PC-9 (cell line): ENCODE data around the gene ABLIM2. TPM values are rescaled to one million over a fixed set of nuclear protein-coding genes. Genes with fewer than 3 reads are reported as not detected.

Source experiments
- BruUV-seq: library from RNA; stranded (reverse); fragments of 400-500 nt; replicated peaks from 2 replicates; lab custom pipeline; 2021; lab: Mats Ljungman, UMichigan
- CTCF ChIA-PET: fragments of 300-600 bp; sonication (Branson Sonifier 250); formaldehyde crosslinking; loops from one replicate; lab custom pipeline; 2022; ENCODE audit warnings: antibody characterized with exemption; lab: Charles Lee
- POLR2A ChIA-PET: fragments of 300-600 bp; sonication (Branson Sonifier 250); formaldehyde crosslinking; loops from one replicate; lab custom pipeline; 2022; ENCODE audit warnings: antibody characterized with exemption; ENCODE audit not compliant: unreplicated experiment; lab: Charles Lee
- DNase-seq, 2 experiments: peaks; one replicate each; pipeline versions ENCODE4 v3.0.0 to v3.0.0-alpha.2; 2015 to 2022; ENCODE audit warnings: mixed read lengths in 1 of 2
- H2AFZ ChIP-seq: fragments of 200-600 bp; sonication (generic); 2 replicates; pipeline ENCODE4 v1.8.1; 2017; ENCODE audit warnings: antibody characterized with exemption
- H3F3A ChIP-seq: fragments of 200-600 bp; sonication (generic); 2 replicates; pipeline ENCODE4 v1.8.1; 2017; ENCODE audit warnings: antibody characterized with exemption, mild to moderate bottlenecking, low read depth; ENCODE audit not compliant: insufficient read depth
- H3K27ac ChIP-seq: fragments of 200-600 bp; sonication (generic); 2 replicates; pipeline ENCODE4 v1.6.1; 2016; ENCODE audit warnings: mixed run types
- H3K27me3 ChIP-seq: fragments of 200-600 bp; sonication (generic); 2 replicates; pipeline ENCODE4 v1.6.1; 2016; ENCODE audit warnings: low read depth, mixed run types; ENCODE audit not compliant: insufficient read depth
- H3K36me3 ChIP-seq: fragments of 200-600 bp; sonication (generic); 2 replicates; pipeline ENCODE4 v1.6.1; 2016; ENCODE audit warnings: low read depth, mixed run types
- H3K4me1 ChIP-seq: fragments of 200-600 bp; sonication (generic); replicated peaks from 2 replicates; pipeline ENCODE4 v1.6.1; 2016; ENCODE audit warnings: mixed run types; ENCODE audit not compliant: insufficient read depth
- H3K4me2 ChIP-seq: fragments of 200-600 bp; sonication (generic); 2 replicates; pipeline ENCODE4 v1.6.1; 2017; ENCODE audit warnings: mixed run types
- H3K4me3 ChIP-seq: fragments of 200-600 bp; sonication (generic); 2 replicates; pipeline ENCODE4 v1.6.1; 2016; ENCODE audit warnings: mixed run types
- H3K79me2 ChIP-seq: fragments of 200-600 bp; sonication (generic); 2 replicates; pipeline ENCODE4 v1.6.1; 2017; ENCODE audit warnings: low read depth, mixed run types
- H3K9me2 ChIP-seq: fragments of 200-600 bp; sonication (generic); 2 replicates; pipeline ENCODE4 v1.8.1; 2017; ENCODE audit warnings: mild to moderate bottlenecking; ENCODE audit not compliant: insufficient read depth
- H3K9me3 ChIP-seq: fragments of 200-600 bp; sonication (generic); 2 replicates; pipeline ENCODE4 v1.8.1; 2016; ENCODE audit warnings: low read depth; ENCODE audit not compliant: insufficient read depth
- H4K20me1 ChIP-seq: fragments of 200-600 bp; sonication (generic); 2 replicates; pipeline ENCODE4 v1.8.1; 2017; ENCODE audit not compliant: insufficient read depth
- EZH2 ChIP-seq: fragments of 200-600 bp; sonication (generic); IDR thresholded peaks from 2 replicates; pipeline ENCODE4 v1.8.0; 2017; ENCODE audit warnings: antibody characterized with exemption, low read depth
- intact Hi-C: fragments of 100-400 bp; cut with micrococcal nuclease; formaldehyde crosslinking; loops from one replicate; pipeline ENCODE4 v1.10.0; 2022; ENCODE audit not compliant: unreplicated experiment
- total RNA-seq: library from RNA; stranded (reverse); gene quantifications from 2 replicates; pipeline ENCODE4 v1.2.3, GENCODE V29; 2021
- TF ChIP-seq, protein P1 (sequence below): fragments of 200-600 bp; sonication (generic); conservative IDR thresholded peaks from 2 replicates; pipeline ENCODE4 v1.6.1; 2017; ENCODE audit warnings: mixed run types, antibody characterized with exemption, mild to moderate bottlenecking, moderate library complexity

The ABLIM2 gene
- total RNA-seq, 1 experiment from 2014 or later, result 1.6 TPM

DNA sequence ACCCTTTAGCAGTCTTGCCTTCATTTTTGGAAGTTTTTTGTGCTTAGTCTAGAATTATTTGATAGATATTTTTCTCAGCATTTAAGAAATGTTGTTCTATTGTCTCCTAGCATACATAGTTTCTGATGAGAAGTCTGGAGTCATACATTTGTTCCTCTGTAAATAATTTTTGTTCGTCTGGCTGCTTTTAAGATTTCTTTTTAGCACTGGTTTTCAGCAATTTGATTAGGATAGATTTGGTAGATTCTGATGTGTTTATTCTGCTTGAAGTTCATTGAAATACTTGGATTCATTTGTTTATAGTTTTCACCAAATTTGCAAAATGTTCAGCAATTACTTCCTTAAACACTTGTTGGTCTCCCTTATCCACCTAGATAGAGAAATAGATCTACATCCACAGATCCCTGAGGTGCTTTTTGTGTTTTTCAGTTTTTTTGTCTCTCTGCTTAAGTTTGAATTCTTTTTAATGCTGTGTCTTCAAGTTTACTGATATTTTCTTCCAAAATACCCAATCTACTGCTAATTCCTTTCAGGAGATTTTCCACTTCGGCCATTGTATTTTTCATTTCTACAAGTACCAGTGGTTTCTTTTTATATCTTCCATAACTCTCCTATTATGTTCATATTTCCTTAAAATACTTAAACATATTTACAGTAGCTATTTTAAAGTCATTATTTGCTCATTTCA lies 64.9 kb downstream of the ABLIM2 start:
- POLR2A ChIA-PET, result no interaction called here
- CTCF ChIA-PET, result no interaction called here
- no peaks in the 10 kb centered on the region for H3K9me2 ChIP-seq
- H3K79me2 ChIP-seq, result no peaks in the 10 kb centered on the region
- no peak overlapping the region for H3K27ac ChIP-seq
- H3K4me3 ChIP-seq, result no peak overlapping the region
- H2AFZ ChIP-seq, result no peak overlapping the region
- no TSS peak for BruUV-seq
- H3K9me3 ChIP-seq, result peaks cover 9% of the 10 kb centered on the region; the same call in 1 of the 2 replicates
- H3K36me3 ChIP-seq, result no peaks in the 10 kb centered on the region
- H3K27me3 ChIP-seq, result no peaks in the 10 kb centered on the region
- intact Hi-C loops, result no loop called here
- no peaks in the 10 kb centered on the region for H3K4me1 ChIP-seq
- H3K4me2 ChIP-seq, result no peak overlapping the region
- no peaks in the 10 kb centered on the region for H4K20me1 ChIP-seq
- no peak for TF ChIP-seq EZH2
- TF ChIP-seq, protein P1, sequence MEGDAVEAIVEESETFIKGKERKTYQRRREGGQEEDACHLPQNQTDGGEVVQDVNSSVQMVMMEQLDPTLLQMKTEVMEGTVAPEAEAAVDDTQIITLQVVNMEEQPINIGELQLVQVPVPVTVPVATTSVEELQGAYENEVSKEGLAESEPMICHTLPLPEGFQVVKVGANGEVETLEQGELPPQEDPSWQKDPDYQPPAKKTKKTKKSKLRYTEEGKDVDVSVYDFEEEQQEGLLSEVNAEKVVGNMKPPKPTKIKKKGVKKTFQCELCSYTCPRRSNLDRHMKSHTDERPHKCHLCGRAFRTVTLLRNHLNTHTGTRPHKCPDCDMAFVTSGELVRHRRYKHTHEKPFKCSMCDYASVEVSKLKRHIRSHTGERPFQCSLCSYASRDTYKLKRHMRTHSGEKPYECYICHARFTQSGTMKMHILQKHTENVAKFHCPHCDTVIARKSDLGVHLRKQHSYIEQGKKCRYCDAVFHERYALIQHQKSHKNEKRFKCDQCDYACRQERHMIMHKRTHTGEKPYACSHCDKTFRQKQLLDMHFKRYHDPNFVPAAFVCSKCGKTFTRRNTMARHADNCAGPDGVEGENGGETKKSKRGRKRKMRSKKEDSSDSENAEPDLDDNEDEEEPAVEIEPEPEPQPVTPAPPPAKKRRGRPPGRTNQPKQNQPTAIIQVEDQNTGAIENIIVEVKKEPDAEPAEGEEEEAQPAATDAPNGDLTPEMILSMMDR, result no peak
- H3F3A ChIP-seq, result no peaks in the 10 kb centered on the region
- DNase-seq, result no peak

DNA sequence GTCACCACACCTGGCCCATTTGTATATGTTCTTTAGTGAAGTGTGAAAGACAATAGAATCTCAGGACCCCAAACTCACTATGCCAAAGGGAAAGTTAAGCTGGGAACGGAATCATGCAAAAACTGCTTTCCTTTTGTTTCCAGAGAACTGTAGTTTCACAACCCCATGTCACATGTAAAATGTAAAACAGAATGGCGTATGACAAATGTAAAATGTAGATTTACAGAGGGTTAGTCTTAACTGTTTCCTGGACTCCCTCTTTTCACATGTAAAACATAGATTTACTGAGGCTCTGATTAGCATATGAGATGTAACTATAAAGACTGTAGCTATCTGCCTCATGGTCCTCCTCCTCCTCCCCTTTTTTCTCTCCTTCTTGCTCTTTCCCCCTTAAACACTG lies 66.3 kb downstream of the ABLIM2 start:
- TF ChIP-seq, protein P1, result no peak
- no peak for TF ChIP-seq EZH2
- no TSS peak for BruUV-seq
- POLR2A ChIA-PET, result no interaction called here

DNA sequence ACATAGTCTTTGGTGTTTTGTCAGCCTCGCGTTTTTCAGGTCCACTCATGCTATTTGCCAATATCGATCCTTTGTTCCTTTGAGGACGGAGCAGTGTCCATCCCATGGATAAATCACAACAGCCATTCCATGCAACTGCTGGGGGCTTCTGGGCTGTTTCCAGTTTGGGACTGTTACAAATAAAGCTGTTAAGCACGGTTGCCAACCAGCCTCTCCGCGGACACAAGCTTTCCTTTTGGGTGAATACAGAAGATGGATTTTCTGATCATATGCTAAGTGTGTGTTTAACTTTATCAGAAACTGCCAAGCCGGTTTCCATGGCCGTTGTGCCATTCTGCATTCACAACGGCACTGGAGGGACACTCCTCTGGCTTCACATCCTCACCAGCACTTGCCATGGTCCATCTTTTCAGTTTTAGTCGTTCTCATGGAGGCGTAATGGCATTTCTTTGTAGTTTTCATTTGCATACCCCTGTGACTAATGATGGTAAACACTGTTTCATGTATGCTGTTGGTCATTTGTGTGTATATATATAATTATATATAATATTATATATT lies 67.8 kb downstream of the ABLIM2 start:
- ChIA-PET CTCF (no interaction called here), POLR2A (interaction anchor here (0.6 kb wide), 1 partner anchor 16 kb away, joined by 3 read pairs; no protein-coding TSS in a partner anchor)
- intact Hi-C loops, result no loop called here
- no peaks in the 10 kb centered on the region for H4K20me1 ChIP-seq
- no peaks in the 10 kb centered on the region for H3K9me2 ChIP-seq
- H3K79me2 ChIP-seq, result no peaks in the 10 kb centered on the region
- no peak overlapping the region for H3K4me2 ChIP-seq
- TF ChIP-seq, protein P1, result no peak
- no peaks in the 10 kb centered on the region for H3K4me1 ChIP-seq
- H3K36me3 ChIP-seq, result no peaks in the 10 kb centered on the region
- no peak overlapping the region for H3K27ac ChIP-seq
- no peaks in the 10 kb centered on the region for H3F3A ChIP-seq
- H3K4me3 ChIP-seq, result no peak overlapping the region
- peaks cover 9% of the 10 kb centered on the region; the same call in 1 of the 2 replicates for H3K9me3 ChIP-seq
- no peaks in the 10 kb centered on the region for H3K27me3 ChIP-seq
- DNase-seq, result no peak
- H2AFZ ChIP-seq, result no peak overlapping the region
- no TSS peak for BruUV-seq

More for the DNA sequence above, 66.3 kb downstream of the ABLIM2 start:
- no peaks in the 10 kb centered on the region for H3K79me2 ChIP-seq
- no peaks in the 10 kb centered on the region for H3K4me1 ChIP-seq
- no peak for DNase-seq
- no peaks in the 10 kb centered on the region for H3K36me3 ChIP-seq
- H3K27ac ChIP-seq, result no peak overlapping the region
- no peaks in the 10 kb centered on the region for H4K20me1 ChIP-seq
- H3K4me3 ChIP-seq, result no peak overlapping the region
- H3K4me2 ChIP-seq, result no peak overlapping the region
- H3K27me3 ChIP-seq, result no peaks in the 10 kb centered on the region
- no peaks in the 10 kb centered on the region for H3F3A ChIP-seq
- peaks cover 9% of the 10 kb centered on the region; the same call in 1 of the 2 replicates for H3K9me3 ChIP-seq
- no peak overlapping the region for H2AFZ ChIP-seq
- CTCF ChIA-PET, result no interaction called here
- intact Hi-C loops, result no loop called here
- no peaks in the 10 kb centered on the region for H3K9me2 ChIP-seq
